Calu3 (cell line): ENCODE measurements around the gene BRSK2. TPM values are rescaled to one million over a fixed set of nuclear protein-coding genes. Genes with fewer than 3 reads are reported as not detected.
"Not testable (repeated sequence)": the region's sequence is repeated elsewhere in the genome, so short reads cannot be mapped to it uniquely, and the experiment has no call there.

ENCODE experiments used
- BruUV-seq: library from RNA; stranded (reverse); fragments of 400-500 nt; replicated peaks from 2 replicates; lab custom pipeline; 2021; lab: Mats Ljungman, UMichigan
- CTCF ChIA-PET: fragments of 300-600 bp; sonication (Branson Sonifier 250); formaldehyde crosslinking; loops from one replicate; lab custom pipeline; 2022; ENCODE audit warnings: antibody characterized with exemption; lab: Charles Lee
- DNase-seq: peaks from one replicate; pipeline ENCODE4 v3.0.0; 2022
- H3K27ac Mint-ChIP-seq: one replicate; pipeline ENCODE4 v1.8.0; 2022; ENCODE audit warnings: mixed read lengths; ENCODE audit not compliant: unreplicated experiment
- H3K27me3 Mint-ChIP-seq: one replicate; pipeline ENCODE4 v1.8.0; 2022; ENCODE audit warnings: mixed read lengths; ENCODE audit not compliant: unreplicated experiment
- H3K36me3 Mint-ChIP-seq: one replicate; pipeline ENCODE4 v1.8.0; 2022; ENCODE audit warnings: mild to moderate bottlenecking, moderate library complexity, mixed read lengths; ENCODE audit not compliant: insufficient read depth, unreplicated experiment
- H3K4me1 Mint-ChIP-seq: one replicate; pipeline ENCODE4 v1.8.0; 2022; ENCODE audit warnings: mild to moderate bottlenecking, low read depth, mixed read lengths; ENCODE audit not compliant: unreplicated experiment
- H3K4me3 Mint-ChIP-seq: one replicate; pipeline ENCODE4 v1.8.0; 2022; ENCODE audit warnings: mild to moderate bottlenecking, low read depth, moderate library complexity, mixed read lengths; ENCODE audit not compliant: unreplicated experiment
- H3K9me3 Mint-ChIP-seq: one replicate; pipeline ENCODE4 v1.8.0; 2022; ENCODE audit warnings: low read depth, mixed read lengths; ENCODE audit not compliant: unreplicated experiment
- CTCF ChIP-seq: fragments of 200-600 bp; IDR thresholded peaks from one replicate; pipeline ENCODE4 v1.8.0; 2022; ENCODE audit warnings: antibody characterized with exemption; ENCODE audit not compliant: unreplicated experiment
- intact Hi-C: fragments of 100-400 bp; cut with micrococcal nuclease; formaldehyde crosslinking; loops from one replicate; pipeline ENCODE4 v1.10.0; 2022; ENCODE audit not compliant: unreplicated experiment
- total RNA-seq: library from RNA; stranded (reverse); gene quantifications from 2 replicates; pipeline ENCODE4 v1.2.3, GENCODE V29; 2022

Gene BRSK2
- total RNA-seq, 1 experiment from 2014 or later, result 2.6 TPM

- Mint-ChIP-seq H3K27ac (no peak overlapping the region), H3K36me3 (no peaks in the 10 kb centered on the region), H3K27me3 (peaks cover 57% of the 10 kb centered on the region), H3K9me3 (no peaks in the 10 kb centered on the region), H3K4me1 (peaks cover 12% of the 10 kb centered on the region), H3K4me3 (no peak overlapping the region)
- TF ChIP-seq CTCF, result no peak
- CTCF ChIA-PET, result no interaction called here
- no TSS peak for BruUV-seq
- no peak for DNase-seq
- intact Hi-C loops, result no loop called here
These were observed 31.4 kb upstream of the BRSK2 start for GRCh38 chr11:1358286-1358685.

- BruUV-seq, DNase-seq, H3K36me3 Mint-ChIP-seq, H3K27ac Mint-ChIP-seq, intact Hi-C loops, CTCF ChIA-PET, H3K4me3 Mint-ChIP-seq, H3K9me3 Mint-ChIP-seq: not testable (repeated sequence)
- Mint-ChIP-seq H3K27me3 (peaks cover 57% of the 10 kb centered on the region), H3K4me1 (peaks cover 12% of the 10 kb centered on the region)
These were observed 30.8 kb upstream of the BRSK2 start for GRCh38 chr11:1358931-1359330.

GRCh38 chr11:1359556-1359955 is 30.2 kb upstream of the BRSK2 start:
- CTCF ChIA-PET, result no interaction called here
- no peak for DNase-seq
- TF ChIP-seq CTCF, result no peak
- Mint-ChIP-seq H3K27ac (no peak overlapping the region), H3K9me3 (no peaks in the 10 kb centered on the region), H3K4me1 (peaks cover 12% of the 10 kb centered on the region), H3K27me3 (peaks cover 57% of the 10 kb centered on the region), H3K36me3 (no peaks in the 10 kb centered on the region), H3K4me3 (no peak overlapping the region)
- intact Hi-C loops, result no loop called here
- no TSS peak for BruUV-seq

- CTCF ChIA-PET, result no interaction called here
- Mint-ChIP-seq H3K27ac (no peak overlapping the region), H3K9me3 (no peaks in the 10 kb centered on the region), H3K4me1 (peaks cover 12% of the 10 kb centered on the region), H3K36me3 (no peaks in the 10 kb centered on the region), H3K27me3 (peaks cover 57% of the 10 kb centered on the region), H3K4me3 (no peak overlapping the region)
- DNase-seq, result no peak
- TF ChIP-seq CTCF, result no peak
- no TSS peak for BruUV-seq
- intact Hi-C loops, result no loop called here
These were observed 29.4 kb upstream of the BRSK2 start for GRCh38 chr11:1360181-1360834.

GRCh38 chr11:1360835-1361357 is 28.8 kb upstream of the BRSK2 start:
- H3K36me3 Mint-ChIP-seq, result peaks cover 3% of the 10 kb centered on the region
- no peak overlapping the region for H3K27ac Mint-ChIP-seq
- H3K27me3 Mint-ChIP-seq, result peaks cover 57% of the 10 kb centered on the region
- no peak for DNase-seq
- H3K9me3 Mint-ChIP-seq, result no peaks in the 10 kb centered on the region
- BruUV-seq, result no TSS peak
- no peak overlapping the region for H3K4me3 Mint-ChIP-seq
- intact Hi-C loops, result no loop called here
- no peak for TF ChIP-seq CTCF
- peaks cover 11% of the 10 kb centered on the region for H3K4me1 Mint-ChIP-seq
- CTCF ChIA-PET, result no interaction called here
